HG03097 (cell line): ENCODE results near the gene MRFAP1.
"Not testable (repeated sequence)": the region's sequence is repeated elsewhere in the genome, so short reads cannot be mapped to it uniquely, and the experiment has no call there.

Experiments
- ATAC-seq: cut with Tn5 transposase; IDR thresholded peaks from one replicate; pipeline ENCODE4 v1.9.1; 2021; ENCODE audit not compliant: unreplicated experiment, low FRiP score

MRFAP1 gene

DNA sequence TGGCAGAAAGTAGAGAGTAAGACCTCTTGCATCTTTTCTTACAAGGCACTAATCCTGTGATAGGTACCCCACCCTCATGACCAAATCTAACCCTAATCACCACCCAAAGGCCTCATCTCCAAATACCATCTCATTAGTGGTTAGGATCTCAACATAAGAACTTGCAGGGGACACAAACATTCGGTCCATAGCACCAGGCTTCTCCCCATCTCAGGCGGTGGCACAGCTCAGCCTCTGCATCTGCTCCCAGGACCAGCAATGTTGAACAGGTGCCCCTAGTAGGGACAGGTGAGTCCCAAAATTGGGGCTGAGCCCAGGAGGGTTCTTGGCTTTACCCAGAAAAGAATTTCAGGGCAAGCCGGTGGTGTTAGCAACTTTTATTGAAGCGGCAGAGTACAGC is 8.4 kb upstream of the MRFAP1 start:
- no peak for ATAC-seq

DNA sequence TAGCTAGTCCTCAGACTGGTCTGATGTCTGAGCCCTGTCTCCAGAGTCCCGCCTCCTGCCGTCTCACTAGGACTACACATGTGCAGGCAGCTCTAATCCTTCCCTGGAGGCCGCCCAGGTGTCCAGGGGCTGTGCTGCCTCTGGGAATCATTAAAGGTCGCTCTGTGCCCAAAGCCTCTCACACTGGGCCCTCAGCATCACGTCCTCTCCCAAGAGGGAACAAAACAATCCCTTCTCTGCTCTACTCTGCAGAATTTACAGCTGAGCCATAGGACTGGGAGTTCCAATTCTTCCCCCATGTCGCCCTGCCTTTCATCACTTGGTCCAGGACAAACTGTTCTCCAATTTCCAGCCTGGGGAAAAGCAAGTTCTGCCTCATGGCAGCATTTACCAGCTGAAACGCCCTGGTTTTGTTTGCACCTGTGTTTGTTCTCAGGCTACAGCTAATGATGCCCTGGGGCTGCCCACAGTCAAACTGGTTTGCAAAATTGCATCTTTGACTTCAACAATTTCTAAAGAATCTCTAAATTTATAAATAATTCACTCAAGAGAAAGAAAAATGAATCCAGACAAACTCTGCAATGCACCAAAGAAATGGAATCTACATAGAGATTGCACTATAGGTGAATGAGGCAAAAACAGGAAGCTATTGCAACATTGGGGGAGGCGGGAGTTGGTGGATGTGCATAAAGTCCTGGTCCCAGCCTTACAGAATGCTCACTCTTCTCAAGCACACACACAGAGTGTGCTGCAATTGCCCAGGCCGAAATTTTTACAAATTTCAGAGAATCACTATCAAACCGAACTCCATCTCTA is 7.2 kb upstream of the MRFAP1 start:
- ATAC-seq: no peak

GRCh38 chr4:6634746-6635145 is 5.7 kb upstream of the MRFAP1 start:
- no peak for ATAC-seq

DNA sequence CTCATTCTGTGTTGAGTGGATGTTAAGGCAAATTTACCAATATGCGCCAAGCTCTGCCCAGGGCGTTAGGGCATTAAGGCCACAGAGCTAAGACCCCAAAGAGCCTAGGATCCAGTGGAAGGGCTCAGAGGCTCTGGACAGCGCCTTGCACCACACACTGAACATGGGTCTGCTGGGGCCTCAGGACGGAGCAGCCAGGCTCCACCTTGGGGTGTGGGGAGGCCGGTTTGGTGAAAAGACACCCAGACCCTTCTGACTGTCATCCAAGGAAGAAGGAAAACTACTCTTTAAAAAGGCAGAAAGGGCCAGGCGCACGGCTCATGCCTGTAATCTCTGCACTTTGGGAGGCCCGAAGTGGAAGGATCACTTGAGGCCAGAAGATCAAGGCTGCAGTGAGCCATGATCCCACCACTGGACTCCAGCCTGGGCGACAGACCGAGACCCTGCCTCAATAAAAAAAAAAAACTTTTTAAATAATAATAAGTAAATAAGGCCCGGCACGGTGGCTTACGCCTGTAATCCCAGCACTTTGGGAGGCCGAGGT is 1.3 kb upstream of the MRFAP1 start:
- no peak for ATAC-seq

GRCh38 chr4:6641164-6641970 is 882 bp downstream of the MRFAP1 start:
- ATAC-seq: peak; percentile 31

DNA sequence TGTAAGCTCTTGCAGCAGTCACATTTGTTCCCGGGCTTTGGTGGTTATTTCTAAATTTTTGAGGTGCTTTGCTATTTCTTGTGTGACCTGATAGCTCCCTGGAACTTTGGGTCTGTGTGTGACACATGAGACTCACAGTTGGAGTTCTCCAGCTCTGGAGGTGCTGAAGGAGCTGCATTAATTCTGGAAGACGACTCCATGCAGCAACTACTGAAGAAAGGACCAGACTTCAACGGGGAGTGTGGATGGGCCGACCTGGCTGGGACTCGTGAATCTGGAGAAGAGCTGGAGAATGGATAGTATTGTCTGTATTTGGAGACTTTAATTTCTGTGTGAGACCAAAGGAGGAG is 1.5 kb downstream of the MRFAP1 start:
- no peak for ATAC-seq

DNA sequence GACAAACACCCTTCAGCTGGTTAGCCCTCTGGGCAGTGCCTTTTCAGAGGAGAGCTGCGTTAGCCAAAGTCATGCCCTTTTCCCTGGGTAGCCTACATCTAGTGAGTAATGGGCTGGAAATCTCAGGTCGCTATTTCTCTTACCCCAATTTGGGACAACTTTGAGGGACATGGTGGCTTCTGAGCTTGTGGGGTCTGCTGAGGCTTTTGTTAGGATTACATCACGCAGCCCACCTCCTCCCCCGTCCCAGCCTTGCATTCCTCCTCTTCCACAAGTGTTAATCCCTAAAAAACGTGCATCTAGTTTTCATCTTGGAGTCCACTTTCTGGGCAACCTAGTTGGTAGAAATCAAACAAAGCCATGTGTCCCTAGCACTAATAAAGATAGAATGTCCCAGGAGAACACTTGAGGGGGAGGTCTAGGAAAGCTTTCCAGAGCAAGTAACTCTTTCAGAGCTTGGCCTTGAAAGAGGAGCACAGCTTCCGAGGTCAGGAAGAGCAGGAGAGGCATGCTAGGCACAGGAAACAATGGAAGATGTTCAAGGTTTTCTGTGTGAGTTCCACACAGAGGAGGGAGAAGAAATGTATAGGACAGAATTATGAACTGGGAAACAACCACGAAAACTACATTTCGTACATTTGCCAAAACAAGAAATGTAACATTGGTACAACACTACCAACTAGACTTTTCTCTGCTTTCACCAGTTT is 2.8 kb downstream of the MRFAP1 start:
- no peak for ATAC-seq

- no peak for ATAC-seq
Measured at GRCh38 chr4:6644792-6645530, 4.5 kb downstream of the MRFAP1 start.

- no peak for ATAC-seq
Measured at GRCh38 chr4:6647169-6647568, 6.7 kb downstream of the MRFAP1 start.

- no peak for ATAC-seq
Measured at GRCh38 chr4:6647582-6648230, 7.2 kb downstream of the MRFAP1 start.

GRCh38 chr4:6649216-6649615 is 8.7 kb downstream of the MRFAP1 start:
- no peak for ATAC-seq

- not testable (repeated sequence) for ATAC-seq
Measured at GRCh38 chr4:6654211-6654610, 13.7 kb downstream of the MRFAP1 start.

- ATAC-seq: not testable (repeated sequence)
Measured at GRCh38 chr4:6655291-6655690, 14.8 kb downstream of the MRFAP1 start.

DNA sequence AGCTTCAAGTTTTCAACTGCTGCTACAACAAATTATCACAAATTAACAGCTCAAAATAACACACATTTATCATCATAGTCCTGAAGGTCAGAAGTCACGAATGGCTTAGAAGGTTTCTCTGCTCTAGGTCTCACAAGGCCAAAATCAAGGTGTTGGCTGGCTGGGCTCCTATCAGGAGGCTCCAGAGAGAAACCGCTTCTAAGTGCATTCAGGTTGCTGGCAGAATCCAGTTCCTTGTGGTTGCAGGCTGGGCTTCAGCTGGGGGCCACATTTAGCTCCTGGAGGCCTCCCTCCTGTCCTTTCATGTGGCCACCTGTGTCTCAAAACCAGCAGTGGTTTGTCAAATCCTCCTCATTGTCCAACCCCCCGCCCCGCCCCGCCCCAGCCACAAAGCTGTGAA is 15.4 kb downstream of the MRFAP1 start:
- no peak for ATAC-seq

DNA sequence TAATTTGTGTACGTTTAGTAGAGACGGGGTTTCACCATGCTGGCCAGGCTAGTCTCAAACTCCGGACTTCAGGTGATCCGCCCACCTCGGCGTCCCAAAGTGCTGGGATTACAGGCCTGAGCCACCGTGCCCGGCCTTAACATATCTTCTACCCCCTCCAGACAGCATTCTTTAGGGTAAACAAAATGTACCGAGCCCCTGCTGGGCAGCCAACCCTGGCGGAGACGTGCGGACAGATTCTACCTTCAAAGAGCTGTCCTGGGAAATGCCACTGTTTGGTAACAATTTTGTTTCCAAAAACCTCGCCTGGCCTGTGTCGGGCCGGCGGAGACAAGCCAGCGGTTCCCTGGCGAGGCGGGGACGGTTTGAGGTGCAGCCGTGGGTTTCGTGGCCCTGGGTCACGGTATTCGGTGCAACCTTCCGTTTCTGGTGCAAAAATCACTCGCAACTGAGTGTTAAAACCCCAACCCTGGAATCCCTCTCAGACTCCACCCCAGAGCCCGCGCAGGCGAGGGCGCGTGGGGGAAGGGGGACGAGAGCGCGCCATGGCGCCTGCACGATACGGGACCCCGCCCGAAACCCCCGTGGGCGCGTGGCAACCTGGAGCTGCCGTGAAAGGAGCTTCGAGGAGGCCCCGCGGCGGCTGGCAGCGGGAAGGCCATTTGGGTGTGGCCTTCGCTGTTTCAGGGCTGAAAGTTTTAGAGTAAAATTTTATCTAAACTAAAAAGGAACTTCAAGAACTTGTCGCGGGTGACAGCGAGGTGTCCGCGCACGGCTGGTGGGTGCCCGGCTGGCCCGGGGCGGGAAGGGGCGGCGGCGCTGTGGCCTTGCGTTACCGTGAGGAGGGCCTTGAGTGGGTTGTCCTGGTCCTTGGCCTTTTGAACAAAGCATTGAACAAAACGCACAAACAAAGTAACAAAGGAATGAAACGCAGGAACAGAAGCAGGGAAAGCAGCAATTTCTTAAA is 17.0 kb downstream of the MRFAP1 start:
- ATAC-seq: no peak

GRCh38 chr4:6658209-6658595 is 17.7 kb downstream of the MRFAP1 start:
- ATAC-seq: no peak

DNA sequence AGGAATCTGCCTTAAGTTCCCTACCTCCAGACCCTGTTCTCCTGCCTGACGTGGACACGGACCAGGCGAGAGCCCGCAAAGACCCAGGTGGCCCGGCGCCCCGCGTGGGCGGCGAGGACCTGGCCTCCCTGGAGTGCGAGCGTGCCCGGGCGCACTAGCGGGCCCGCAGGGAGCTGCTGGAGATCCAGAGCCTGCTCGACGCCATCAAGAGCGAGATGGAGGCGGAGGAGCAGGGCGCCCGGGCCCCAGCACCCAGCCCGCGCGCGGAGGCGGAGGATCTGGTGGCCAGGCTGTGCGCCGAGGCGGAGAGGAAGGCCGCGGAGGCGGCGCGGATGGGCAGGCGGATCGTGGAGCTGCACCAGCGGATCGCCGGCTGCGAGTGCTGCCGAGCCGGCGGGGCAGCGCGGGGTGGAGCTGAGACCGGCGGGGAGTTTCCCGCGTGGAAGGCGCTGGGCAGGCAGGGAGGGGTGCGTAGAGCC is 18.2 kb downstream of the MRFAP1 start:
- ATAC-seq: no peak

DNA sequence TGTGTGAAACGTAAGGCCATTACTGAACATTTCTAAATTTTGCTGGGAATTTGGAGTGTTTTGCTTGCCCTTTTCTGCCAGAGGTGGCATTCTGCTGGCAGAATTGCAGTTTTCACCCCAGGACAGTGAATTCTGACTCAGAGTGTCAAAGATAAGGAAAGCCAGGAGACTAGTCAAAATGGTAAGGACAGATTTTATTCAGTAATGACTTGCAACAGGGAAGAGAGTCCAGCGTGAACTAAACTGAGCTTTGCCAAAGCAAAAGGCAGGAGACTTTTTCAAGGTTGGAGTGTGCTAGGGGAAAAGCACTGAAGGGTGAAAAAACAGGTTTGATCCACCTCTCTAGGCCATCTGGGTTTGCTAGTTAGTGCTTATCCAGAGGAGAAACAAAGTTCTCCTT is 19.4 kb downstream of the MRFAP1 start:
- no peak for ATAC-seq

GRCh38 chr4:6660430-6660829 is 19.9 kb downstream of the MRFAP1 start:
- ATAC-seq: no peak
